Ramos (cell line): ENCODE measurements around the gene ACTN4.

Experiments used
- in situ Hi-C: fragments of 300-500 bp; cut with MboI; formaldehyde crosslinking; loops from one replicate; pipeline ENCODE4 v1.14.3; 2022; ENCODE audit warnings: low sequenced_read_pairs; ENCODE audit not compliant: unreplicated experiment

The ACTN4 gene

GRCh38 chr19:38705197-38706019 is 58.0 kb downstream of the ACTN4 start:
- in situ Hi-C loops = no loop called here

- in situ Hi-C loops = no loop called here
Observed at GRCh38 chr19:38706792-38707511, 59.5 kb downstream of the ACTN4 start.

GRCh38 chr19:38707512-38708114 is 60.2 kb downstream of the ACTN4 start:
- in situ Hi-C loops = no loop called here

GRCh38 chr19:38708413-38709024 is 61.1 kb downstream of the ACTN4 start:
- in situ Hi-C loops = no loop called here

- in situ Hi-C loops = no loop called here
Observed at GRCh38 chr19:38709119-38709518, 61.7 kb downstream of the ACTN4 start.

- in situ Hi-C loops = no loop called here
Observed at GRCh38 chr19:38709671-38710415, 62.4 kb downstream of the ACTN4 start.

DNA sequence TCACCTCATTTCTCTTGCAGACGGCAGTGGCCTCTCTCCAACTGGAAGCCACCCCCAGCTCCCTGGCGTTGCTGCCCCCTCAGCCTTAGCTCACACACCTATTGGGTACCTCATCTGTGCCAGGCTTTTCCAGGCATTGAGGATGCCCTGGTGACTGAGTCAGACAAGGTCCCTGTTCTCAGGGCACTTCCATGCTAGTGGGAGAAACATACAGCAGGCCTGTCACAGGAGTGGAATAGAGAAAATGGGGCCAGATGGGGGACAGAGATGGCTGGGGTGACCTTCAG is 62.9 kb downstream of the ACTN4 start:
- in situ Hi-C loops = no loop called here

GRCh38 chr19:38710928-38711725 is 63.7 kb downstream of the ACTN4 start:
- in situ Hi-C loops = no loop called here

DNA sequence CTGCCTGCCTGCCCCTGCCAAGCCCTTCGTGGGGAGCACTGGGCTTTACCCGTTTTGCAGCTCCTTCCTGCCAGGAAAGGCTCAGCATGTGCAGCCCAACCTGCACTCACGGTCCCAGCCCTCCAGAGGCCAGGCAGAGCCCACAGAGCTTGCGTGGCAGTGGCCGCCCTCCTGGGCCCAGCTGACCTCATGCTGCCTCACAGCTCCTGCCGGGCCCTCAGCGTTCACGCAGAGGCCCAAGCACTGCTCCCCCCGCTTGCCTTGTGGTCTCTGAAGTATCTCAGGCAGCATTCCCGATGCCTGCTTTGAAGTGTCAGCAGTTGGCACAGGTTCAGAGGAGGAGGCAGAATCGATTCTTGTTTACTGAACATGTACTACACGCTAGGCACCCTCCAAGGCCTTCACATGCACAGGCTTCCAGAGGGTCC is 64.3 kb downstream of the ACTN4 start:
- in situ Hi-C loops = no loop called here

DNA sequence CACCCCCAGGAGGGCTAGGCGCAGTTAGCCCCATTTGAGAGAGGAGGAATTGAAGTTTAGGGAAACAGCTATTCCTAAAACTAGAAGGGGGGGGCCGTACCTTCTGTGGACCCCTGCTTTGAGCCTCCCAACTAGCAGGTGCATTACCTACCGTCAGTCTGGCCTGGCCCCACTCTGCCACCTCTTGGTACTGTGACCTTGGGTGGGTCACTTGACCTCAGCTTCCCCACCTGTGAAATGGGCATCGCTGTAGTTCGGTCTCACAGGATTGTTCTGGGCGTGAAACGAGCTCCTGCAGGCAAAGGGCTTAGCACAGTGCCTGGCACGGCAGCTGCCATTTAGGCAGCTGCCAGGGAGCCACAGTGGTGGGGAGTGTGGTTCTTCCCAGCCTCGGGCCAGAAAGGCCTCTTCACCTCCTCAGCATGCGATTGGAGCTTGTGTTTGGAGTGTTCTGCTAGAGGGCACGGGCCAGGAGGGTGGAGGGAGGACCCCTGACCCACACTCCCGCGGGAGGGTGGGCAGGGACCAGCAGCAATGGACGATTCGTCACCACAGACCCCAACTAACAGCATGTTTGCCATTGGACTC is 64.8 kb downstream of the ACTN4 start:
- in situ Hi-C loops = no loop called here

GRCh38 chr19:38713227-38713649 is 65.8 kb downstream of the ACTN4 start:
- in situ Hi-C loops = no loop called here

- in situ Hi-C loops = no loop called here
Observed at GRCh38 chr19:38713865-38714264, 66.4 kb downstream of the ACTN4 start.

GRCh38 chr19:38714354-38714778 is 66.9 kb downstream of the ACTN4 start:
- in situ Hi-C loops = no loop called here

DNA sequence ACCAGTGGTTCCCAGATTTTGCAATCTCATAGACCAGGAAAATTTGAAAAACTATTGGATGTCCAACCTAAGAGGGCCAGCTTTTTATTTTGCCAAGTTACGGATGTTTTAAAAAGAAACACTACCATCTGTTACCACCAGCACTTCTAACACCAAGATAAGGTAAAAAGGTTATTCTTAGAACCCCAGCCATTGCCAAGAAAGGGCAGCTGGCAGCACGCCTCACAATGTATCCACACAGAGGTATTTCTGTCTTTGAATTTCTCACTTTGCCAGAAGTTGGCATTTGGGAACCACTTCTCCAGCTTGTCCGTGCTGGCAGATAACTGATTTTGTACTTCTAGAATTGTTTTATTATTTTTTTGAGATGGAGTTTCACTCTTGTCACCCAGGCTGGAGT is 68.1 kb downstream of the ACTN4 start:
- in situ Hi-C loops = no loop called here

GRCh38 chr19:38717051-38717450 is 69.6 kb downstream of the ACTN4 start:
- in situ Hi-C loops = no loop called here

GRCh38 chr19:38717855-38718254 is 70.4 kb downstream of the ACTN4 start:
- in situ Hi-C loops = no loop called here

DNA sequence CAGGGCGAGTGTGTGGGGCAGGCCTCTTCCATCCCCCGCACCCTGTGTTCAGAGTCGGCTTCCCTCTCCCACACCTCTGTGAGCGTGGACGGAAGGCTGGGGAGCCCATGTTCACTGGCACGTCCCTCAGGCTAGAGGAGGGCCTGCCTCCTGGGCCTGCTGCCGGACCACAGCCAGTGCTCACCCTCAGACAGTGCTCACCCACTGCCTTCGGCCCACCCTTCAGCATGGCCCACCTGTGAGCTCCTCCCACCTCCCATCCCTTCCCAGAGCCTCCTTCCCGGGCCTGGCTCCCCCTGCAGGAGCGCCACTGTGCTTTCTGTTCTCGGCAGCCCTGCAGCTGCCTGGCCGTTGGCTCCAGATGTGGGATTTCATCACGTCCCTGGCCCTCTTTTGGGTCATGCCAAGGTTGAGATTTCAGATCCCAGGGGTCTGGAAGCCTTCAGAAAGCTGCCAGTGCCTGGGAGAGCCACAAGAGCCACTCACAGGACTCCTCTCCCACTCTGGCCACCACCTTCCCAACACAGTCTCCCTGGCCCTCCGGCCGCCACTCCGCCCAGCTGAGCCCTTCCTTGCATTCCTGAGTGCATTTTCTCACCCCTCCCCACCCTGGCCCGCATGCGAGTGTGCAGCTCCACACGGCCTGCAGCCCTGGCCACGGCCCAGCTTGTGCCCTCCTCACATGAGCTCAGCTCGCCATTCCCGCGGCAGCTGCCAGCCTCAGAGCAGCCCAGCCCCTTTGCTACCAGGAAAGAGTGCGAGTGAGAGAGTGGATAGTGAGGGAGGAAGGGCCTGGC is 71.5 kb downstream of the ACTN4 start:
- in situ Hi-C loops = no loop called here
